Endothelial cell of umbilical vein (primary cell): ENCODE results near the gene PSMB7. TPM values are rescaled to one million over a fixed set of nuclear protein-coding genes. Genes with fewer than 3 reads are reported as not detected.

ENCODE experiments used
- BruUV-seq: library from RNA; stranded (reverse); fragments of 400-500 nt; replicated peaks from 2 replicates; lab custom pipeline; 2021; lab: Mats Ljungman, UMichigan
- CTCF ChIA-PET: fragments of 300-600, 350-600 bp; sonication (Branson Sonifier 250); formaldehyde crosslinking; loops from one replicate; lab custom pipeline; 2021; ENCODE audit warnings: antibody characterized with exemption, inconsistent platforms; lab: Charles Lee
- POLR2A ChIA-PET: fragments of 300-600, 350-600 bp; sonication (Branson Sonifier 250); formaldehyde crosslinking; loops from one replicate; lab custom pipeline; 2021; ENCODE audit warnings: antibody characterized with exemption, inconsistent platforms; lab: Charles Lee
- DNase-seq: peaks from one replicate; pipeline ENCODE4 v3.0.0-alpha.2; 2011; ENCODE audit warnings: low read depth, low spot score
- FAIRE-seq: peaks from 2 replicates; lab custom pipeline; 2011; peaks lifted over from hg19 to GRCh38; lab: Jason Lieb, UNC
- H2AFZ ChIP-seq: 2 replicates; pipeline ENCODE4 v1.6.0; 2012; ENCODE audit warnings: low read depth, low read length, control low read depth, inconsistent platforms
- H3K27ac ChIP-seq: 2 replicates; pipeline ENCODE4 v1.5.1; 2011; ENCODE audit warnings: low read depth, mild to moderate bottlenecking, control low read depth, low read length, moderate library complexity; ENCODE audit not compliant: insufficient read depth
- H3K27me3 ChIP-seq, 2 experiments: 2 replicates each; pipeline versions ENCODE4 v1.6.0 to v1.6.1; 2011; ENCODE audit warnings: low read length in 2 of 2, mixed read lengths in 1 of 2; ENCODE audit not compliant: control insufficient read depth in 2 of 2, insufficient read depth in 2 of 2
- H3K36me3 ChIP-seq, 2 experiments: 2 replicates in 1 of 2; 3 replicates in 1 of 2; pipeline ENCODE4 v1.5.1; 2011; ENCODE audit warnings: low read length in 2 of 2, mild to moderate bottlenecking in 1 of 2, moderate library complexity in 1 of 2; ENCODE audit not compliant: control insufficient read depth in 2 of 2, insufficient read depth in 2 of 2; ENCODE audit errors: extremely low read depth in 1 of 2
- H3K4me1 ChIP-seq: 3 replicates; pipeline ENCODE4 v1.5.1; 2011; ENCODE audit warnings: mild to moderate bottlenecking, low read length; ENCODE audit not compliant: control insufficient read depth, insufficient read depth; ENCODE audit errors: extremely low read depth
- H3K4me2 ChIP-seq: 2 replicates; pipeline ENCODE4 v1.6.1; 2011; ENCODE audit warnings: low read length, control low read depth, mixed read lengths; ENCODE audit not compliant: insufficient read depth
- H3K4me3 ChIP-seq, 3 experiments: fragments of 200-600 bp in 1 of 3; sonication (generic), shearing (Covaris generic) in 1 of 3; replicated peaks in 1 of 3; 2 replicates each; pipeline ENCODE4 v1.5.1; 2011 to 2016; ENCODE audit warnings: control low read depth in 3 of 3, low read length in 3 of 3, mild to moderate bottlenecking in 2 of 3, inconsistent platforms in 1 of 3, low read depth in 1 of 3, moderate library complexity in 1 of 3; ENCODE audit not compliant: insufficient read depth in 1 of 3
- H3K79me2 ChIP-seq: 2 replicates; pipeline ENCODE4 v1.6.0; 2012; ENCODE audit warnings: low read length, inconsistent platforms; ENCODE audit not compliant: control insufficient read depth, insufficient read depth
- H3K9ac ChIP-seq: replicated peaks from 2 replicates; pipeline ENCODE3; 2011; ENCODE audit warnings: low read length, control low read depth; ENCODE audit not compliant: insufficient read depth; ENCODE audit errors: extremely low read depth
- H3K9me1 ChIP-seq: replicated peaks from 3 replicates; pipeline ENCODE4 v1.6.0; 2011; ENCODE audit warnings: mild to moderate bottlenecking, low read length; ENCODE audit not compliant: control insufficient read depth, insufficient read depth; ENCODE audit errors: extremely low read depth
- H3K9me3 ChIP-seq: replicated peaks from 2 replicates; pipeline ENCODE4 v1.5.1; 2012; ENCODE audit warnings: low read length, inconsistent platforms; ENCODE audit not compliant: control insufficient read depth, insufficient read depth
- H4K20me1 ChIP-seq: replicated peaks from 2 replicates; pipeline ENCODE3; 2011; ENCODE audit warnings: mild to moderate bottlenecking, low read length; ENCODE audit not compliant: control insufficient read depth, insufficient read depth; ENCODE audit errors: extremely low read depth
- EZH2 ChIP-seq: IDR thresholded peaks from 2 replicates; pipeline ENCODE4 v1.6.1; 2012; ENCODE audit warnings: borderline replicate concordance, low read depth, mild to moderate bottlenecking, moderate library complexity, low read length, inconsistent platforms; ENCODE audit not compliant: severe bottlenecking
- FOS ChIP-seq: IDR thresholded peaks from 2 replicates; pipeline ENCODE4 v1.6.1; 2011; ENCODE audit warnings: mild to moderate bottlenecking, low read length, moderate library complexity, borderline replicate concordance; ENCODE audit not compliant: insufficient read depth
- GATA2 ChIP-seq: IDR thresholded peaks from 2 replicates; pipeline ENCODE4 v1.7.0; 2011; ENCODE audit warnings: low read depth, mild to moderate bottlenecking, moderate library complexity, mixed read lengths, low read length; ENCODE audit not compliant: insufficient read length, insufficient read depth
- JUN ChIP-seq: IDR thresholded peaks from 2 replicates; pipeline ENCODE4 v1.6.1; 2011; ENCODE audit warnings: borderline replicate concordance, low read depth; ENCODE audit not compliant: insufficient read length, insufficient read depth
- MYC ChIP-seq: IDR thresholded peaks from one replicate; pipeline ENCODE4 v1.6.1; 2011; ENCODE audit warnings: mild to moderate bottlenecking, low read depth, low read length
- POLR2A ChIP-seq: IDR thresholded peaks from 2 replicates; pipeline ENCODE4 v1.6.1; 2012; ENCODE audit warnings: low read depth, mild to moderate bottlenecking, control low read depth, low read length
- dilution Hi-C: fragments of 300-500 bp; cut with MboI; formaldehyde crosslinking; loops from one replicate; pipeline ENCODE4 v1.15.0; 2019; ENCODE audit warnings: low sequenced_read_pairs; ENCODE audit not compliant: extremely low pct_ligation_motif_present
- intact Hi-C: fragments of 100-400 bp; cut with micrococcal nuclease; formaldehyde crosslinking; loops from one replicate; pipeline ENCODE4 v1.10.0; 2022
- polyA plus RNA-seq, 4 experiments: library from polyadenylated mRNA; depleted of rRNA in 3 of 4; stranded (reverse) in 3 of 4; unstranded in 1 of 4; fragments of >200 nt; gene quantifications; 2 replicates each; pipeline versions ENCODE4 v1.2.1 to v1.2.3, GENCODE V29; 2011 to 2012; ENCODE audit warnings: missing spikeins in 1 of 4
- total RNA-seq: library from RNA; stranded (reverse); gene quantifications from 2 replicates; pipeline ENCODE4 v1.2.3, GENCODE V29; 2021
- TF ChIP-seq, protein P1 (sequence below), 2 donors: IDR thresholded peaks; 1 replicate in 1 of 2; 2 replicates in 1 of 2; pipeline ENCODE4 v1.5.1; 2011; ENCODE audit warnings: low read length in 2 of 2, mild to moderate bottlenecking in 2 of 2, moderate library complexity in 2 of 2, control low read depth in 1 of 2, inconsistent platforms in 1 of 2, low read depth in 1 of 2; ENCODE audit not compliant: insufficient read depth in 1 of 2; ENCODE audit errors: extremely low read depth in 1 of 2

Gene PSMB7
- total and polyA plus RNA-seq, 2 donors (not counting 3 experiments of a cell fraction or from before 2014, with no cell fraction given): 227 to 366 TPM

DNA sequence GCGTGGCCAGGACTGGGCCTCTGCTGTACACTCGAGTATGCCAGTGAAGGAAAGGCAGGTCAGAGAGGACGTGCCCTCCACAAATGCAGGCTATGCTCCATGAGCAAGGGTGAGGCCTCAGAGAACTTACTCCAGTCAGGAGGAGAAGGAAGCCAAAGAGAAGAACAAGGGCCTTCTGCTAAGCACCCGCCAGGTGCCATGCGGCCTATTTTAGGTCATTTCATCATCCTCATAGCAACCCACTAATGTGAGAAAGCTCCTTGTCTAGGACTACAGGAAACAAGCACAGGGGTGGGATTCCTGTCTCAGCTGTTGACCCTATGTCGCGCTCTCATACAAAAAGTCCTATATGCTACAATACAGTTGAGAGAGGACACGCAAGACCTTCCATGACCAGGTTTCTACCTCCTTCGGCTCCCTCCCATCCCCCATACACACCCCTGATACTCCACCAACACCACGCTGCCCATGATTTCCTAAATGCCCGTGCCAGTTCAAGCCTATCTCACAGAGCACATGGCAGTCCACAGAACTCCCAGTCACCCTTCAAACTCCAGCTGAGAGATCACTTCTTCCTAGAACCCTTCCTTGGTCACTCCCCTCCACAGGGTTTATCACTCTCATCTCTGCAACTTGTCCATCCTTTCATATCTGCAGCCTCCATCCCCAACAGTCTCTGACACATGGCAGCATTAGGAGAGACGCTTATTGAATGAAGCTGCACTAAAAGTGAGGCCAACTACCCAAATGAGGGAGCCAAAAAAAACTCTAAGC lies 26.8 kb downstream of the PSMB7 start:
- TF ChIP-seq FOS (no peak), MYC (no peak), GATA2 (no peak), POLR2A (no peak), JUN (no peak), EZH2 (no peak)
- TF ChIP-seq, protein P1, sequence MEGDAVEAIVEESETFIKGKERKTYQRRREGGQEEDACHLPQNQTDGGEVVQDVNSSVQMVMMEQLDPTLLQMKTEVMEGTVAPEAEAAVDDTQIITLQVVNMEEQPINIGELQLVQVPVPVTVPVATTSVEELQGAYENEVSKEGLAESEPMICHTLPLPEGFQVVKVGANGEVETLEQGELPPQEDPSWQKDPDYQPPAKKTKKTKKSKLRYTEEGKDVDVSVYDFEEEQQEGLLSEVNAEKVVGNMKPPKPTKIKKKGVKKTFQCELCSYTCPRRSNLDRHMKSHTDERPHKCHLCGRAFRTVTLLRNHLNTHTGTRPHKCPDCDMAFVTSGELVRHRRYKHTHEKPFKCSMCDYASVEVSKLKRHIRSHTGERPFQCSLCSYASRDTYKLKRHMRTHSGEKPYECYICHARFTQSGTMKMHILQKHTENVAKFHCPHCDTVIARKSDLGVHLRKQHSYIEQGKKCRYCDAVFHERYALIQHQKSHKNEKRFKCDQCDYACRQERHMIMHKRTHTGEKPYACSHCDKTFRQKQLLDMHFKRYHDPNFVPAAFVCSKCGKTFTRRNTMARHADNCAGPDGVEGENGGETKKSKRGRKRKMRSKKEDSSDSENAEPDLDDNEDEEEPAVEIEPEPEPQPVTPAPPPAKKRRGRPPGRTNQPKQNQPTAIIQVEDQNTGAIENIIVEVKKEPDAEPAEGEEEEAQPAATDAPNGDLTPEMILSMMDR (IDR thresholded peaks at IDR 0.05; ENCODE audit: extremely low read depth in 1 of 2, insufficient read depth in 1 of 2, low read depth in 1 of 2, low read length in 2 of 2): no peak
- no TSS peak for BruUV-seq
- POLR2A ChIA-PET: interaction anchor here (0.6 kb wide), 1 partner anchor 182 kb away, joined by 9 read pairs; no protein-coding TSS in a partner anchor
- Histone ChIP-seq H3K4me3 (no peak overlapping the region), H3K9ac (no peak overlapping the region), H4K20me1 (peaks cover 9% of the 10 kb centered on the region), H3K27ac (no peak overlapping the region), H3K4me2 (no peak overlapping the region), H3K4me1 (peaks cover 34% of the 10 kb centered on the region), H3K9me3 (no peaks in the 10 kb centered on the region), H3K9me1 (no peaks in the 10 kb centered on the region), H3K79me2 (peaks cover 91% of the 10 kb centered on the region), H3K36me3 (peaks cover 0 to 7% of the 10 kb centered on the region in 2 experiments), H3K27me3 (no peaks in the 10 kb centered on the region), H2AFZ (no peak overlapping the region)
- no peak for DNase-seq
- FAIRE-seq: no peak
- intact Hi-C loops: no loop called here
- dilution Hi-C loops: no loop called here
- CTCF ChIA-PET: interaction anchor here (1.0 to 5.4 kb wide), 8 partner anchors 10 to 348 kb away, joined by 3 to 33 read pairs (median 4); no protein-coding TSS in a partner anchor
